EH (cell line): ENCODE measurements around the gene MEGF11.

Experiments used
- DNase-seq: peaks from one replicate; pipeline ENCODE4 v3.0.0-alpha.2; 2015; ENCODE audit warnings: low read depth

Gene MEGF11

GRCh38 chr15:66170042-66170441 lies 83.5 kb downstream of the MEGF11 start:
- no peak for DNase-seq

- DNase-seq, result no peak
These were observed 83.9 kb downstream of the MEGF11 start for GRCh38 chr15:66169625-66170024.

GRCh38 chr15:66169023-66169422 lies 84.5 kb downstream of the MEGF11 start:
- DNase-seq, result no peak

- no peak for DNase-seq
These were observed 85.7 kb downstream of the MEGF11 start for GRCh38 chr15:66167854-66168253.

- DNase-seq, result no peak
These were observed 87.7 kb downstream of the MEGF11 start for GRCh38 chr15:66165856-66166255.

DNA sequence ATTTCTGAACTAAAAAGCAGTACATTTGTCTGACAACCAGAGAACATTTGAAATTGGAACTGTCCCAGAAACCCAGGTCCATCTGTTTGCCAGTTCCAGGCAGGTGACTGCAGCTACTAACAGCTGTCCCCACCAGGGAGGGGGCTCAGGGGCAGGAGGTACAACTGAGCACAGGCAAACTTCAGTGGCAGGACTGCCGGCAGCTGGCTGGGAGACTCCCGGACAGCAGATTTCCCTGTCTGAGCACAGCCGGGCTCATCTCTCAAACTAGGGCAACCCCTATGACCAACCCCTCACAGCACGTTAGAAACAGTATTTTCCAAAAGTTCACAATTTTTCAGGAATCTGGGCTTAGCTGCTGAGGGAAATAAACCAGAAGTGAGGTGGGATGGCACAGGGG lies 88.8 kb downstream of the MEGF11 start:
- DNase-seq, result no peak

DNA sequence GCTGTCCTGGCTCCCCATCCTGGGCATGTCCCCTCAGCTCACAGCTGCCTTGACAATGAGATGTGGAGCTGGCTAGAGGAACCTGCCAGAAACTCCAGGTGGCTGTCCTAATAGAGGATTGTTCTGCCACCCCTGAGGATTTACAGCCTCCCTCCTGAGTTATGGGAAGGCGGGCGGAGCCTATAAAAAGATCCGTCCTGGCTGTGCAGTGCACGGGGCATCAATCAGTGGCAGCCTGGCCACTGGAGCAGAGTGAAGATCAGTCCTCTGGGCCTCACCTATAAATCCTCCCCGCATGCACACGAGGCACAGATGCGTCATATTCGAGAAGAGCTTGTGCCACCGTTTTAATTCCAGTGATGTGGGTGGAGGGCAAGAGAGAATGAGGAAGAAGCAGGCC lies 90.0 kb downstream of the MEGF11 start:
- DNase-seq, result no peak

DNA sequence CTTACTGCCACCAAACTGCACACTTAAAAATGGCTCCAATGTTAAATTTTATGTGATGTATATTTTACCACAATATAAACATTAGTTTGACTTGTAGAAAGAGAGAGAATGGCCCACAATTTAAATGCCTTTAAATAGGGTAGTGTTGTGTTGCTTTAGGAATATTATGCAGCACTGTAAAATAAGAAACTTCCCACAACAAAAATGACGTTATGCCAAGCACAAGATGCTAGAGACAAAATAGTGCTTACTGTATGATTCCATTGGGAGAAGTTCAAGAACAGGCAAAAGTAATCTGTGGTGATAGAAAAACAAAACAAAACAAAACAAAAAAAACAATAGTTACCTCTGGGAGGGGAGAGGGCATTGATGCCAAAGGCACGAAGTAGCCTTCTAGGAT lies 91.3 kb downstream of the MEGF11 start:
- DNase-seq, result no peak

DNA sequence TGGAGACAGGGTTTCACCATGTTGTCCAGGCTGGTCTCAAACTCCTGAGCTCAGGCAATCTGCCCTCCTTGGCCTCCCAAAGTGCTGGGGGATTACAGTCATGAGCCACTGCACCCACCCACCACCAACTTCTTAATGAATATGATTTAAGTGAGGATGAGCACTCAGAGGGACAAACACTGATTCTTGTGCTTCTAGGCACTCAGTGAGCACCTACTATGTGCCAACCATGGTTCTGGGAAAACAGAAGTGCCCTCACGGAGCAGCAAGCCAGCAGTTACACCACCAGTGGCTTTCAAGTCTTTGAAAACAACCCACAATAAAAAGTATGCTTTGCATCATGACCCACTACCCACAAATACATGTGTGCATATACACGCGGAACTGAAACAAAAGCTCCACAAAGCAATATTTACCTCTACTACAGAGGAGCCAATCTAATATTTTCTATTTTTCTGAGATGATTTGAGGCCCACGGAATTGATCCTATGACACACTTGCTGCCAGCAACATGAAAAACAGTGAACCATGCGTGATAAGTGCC lies 91.9 kb downstream of the MEGF11 start:
- no peak for DNase-seq

DNA sequence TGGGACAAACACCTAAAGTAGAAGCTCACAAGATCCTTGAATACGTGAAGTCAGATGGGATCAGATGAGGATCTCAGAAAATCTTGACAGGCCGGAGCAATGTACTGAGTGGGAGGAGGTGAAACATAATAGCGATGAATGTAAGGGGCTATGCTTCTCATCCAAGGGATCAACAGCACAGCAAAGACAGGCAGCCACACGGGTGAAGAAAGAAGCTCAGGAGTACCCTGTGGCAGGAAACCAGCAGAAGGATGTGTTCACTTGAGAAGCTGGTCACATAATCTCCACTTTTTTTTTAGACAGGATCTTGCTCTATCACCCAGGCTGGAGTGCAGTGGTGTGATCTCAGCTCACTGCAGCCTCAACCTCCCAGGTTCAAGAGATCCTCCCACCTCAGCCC lies 92.4 kb downstream of the MEGF11 start:
- no peak for DNase-seq

DNA sequence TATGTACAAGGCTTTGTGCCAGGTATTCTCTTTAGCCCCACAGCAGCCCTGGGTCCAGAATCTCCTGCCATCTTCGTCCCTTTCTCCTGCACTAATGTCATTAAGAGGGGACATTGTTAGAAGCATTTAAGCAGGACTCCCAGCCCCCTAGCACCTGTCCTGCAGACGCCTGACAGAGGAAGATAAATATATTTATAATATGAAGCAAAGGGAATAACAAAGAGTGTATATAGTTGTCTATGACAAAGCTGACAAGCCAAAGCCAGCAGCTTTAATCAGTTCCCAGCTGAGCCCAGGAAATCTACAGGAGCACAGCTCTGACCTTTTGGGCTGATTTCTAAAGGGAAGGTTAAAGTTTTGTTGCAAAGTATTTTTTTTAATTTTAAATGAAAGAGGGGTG lies 96.0 kb downstream of the MEGF11 start:
- no peak for DNase-seq

- no peak for DNase-seq
These were observed 97.1 kb downstream of the MEGF11 start for GRCh38 chr15:66156310-66156975.

DNA sequence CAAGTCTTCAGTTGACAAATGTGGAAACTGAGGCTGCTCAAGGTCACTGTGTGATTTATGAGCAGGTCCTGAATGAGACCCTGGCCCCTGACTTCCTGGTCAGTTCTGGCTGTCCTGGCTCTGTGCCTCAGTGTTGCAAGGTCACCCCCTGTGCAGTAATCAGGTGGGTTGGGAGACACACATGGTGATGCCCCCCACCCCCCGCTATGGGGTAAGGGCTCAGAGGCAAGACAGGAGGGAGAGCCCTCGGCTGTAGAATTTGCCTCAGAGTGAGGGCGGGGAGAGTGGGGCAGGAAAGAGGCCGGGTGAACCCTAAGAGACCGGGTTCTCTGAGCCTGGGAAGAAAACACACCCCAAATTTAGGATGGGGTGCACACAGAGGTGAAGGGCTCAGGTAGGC lies 98.5 kb downstream of the MEGF11 start:
- no peak for DNase-seq

GRCh38 chr15:66154581-66154980 lies 99.0 kb downstream of the MEGF11 start:
- DNase-seq, result no peak

GRCh38 chr15:66153549-66154415 lies 99.8 kb downstream of the MEGF11 start:
- DNase-seq, result no peak

DNA sequence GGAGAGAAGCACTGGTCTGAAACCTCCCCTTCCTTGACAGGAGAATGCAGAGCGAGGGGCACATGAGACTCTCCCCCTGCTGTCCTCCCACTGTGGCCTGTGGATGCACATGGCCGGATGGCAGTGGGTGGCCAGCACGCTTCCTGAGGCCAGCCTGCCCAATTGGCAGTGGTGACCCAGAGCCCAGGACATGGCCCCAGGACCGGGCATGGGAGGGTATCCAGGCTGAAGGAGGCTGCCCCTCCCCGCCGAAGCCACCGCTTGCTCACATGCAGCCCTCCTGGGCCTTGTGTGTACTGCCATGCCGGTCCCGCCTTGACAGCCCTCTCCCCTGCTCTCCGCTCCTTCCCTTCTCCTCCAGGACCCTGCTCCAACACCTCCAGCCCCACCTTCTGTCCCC lies 100.9 kb downstream of the MEGF11 start:
- DNase-seq, result no peak

- no peak for DNase-seq
These were observed 101.7 kb downstream of the MEGF11 start for GRCh38 chr15:66151809-66152208.

DNA sequence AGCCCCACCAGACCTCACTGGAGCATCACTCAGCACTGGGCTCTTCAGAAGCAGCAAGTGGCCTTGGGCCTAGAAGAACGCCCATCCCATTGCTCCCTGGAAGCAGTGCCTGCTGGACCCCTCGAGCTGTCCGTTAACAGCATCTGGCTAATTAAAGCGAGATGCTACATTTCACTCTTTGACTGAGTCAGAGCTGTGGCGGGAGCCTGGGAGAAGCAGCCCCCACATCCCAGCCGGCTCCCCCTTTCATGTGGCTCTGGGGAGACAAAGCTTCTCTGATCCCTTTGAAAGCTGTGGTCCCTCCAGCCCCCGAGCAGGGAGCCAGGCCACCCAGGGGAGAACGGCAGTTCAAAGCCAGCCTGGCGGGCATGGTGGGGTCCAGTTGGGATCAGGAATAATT lies 103.7 kb downstream of the MEGF11 start:
- no peak for DNase-seq

DNA sequence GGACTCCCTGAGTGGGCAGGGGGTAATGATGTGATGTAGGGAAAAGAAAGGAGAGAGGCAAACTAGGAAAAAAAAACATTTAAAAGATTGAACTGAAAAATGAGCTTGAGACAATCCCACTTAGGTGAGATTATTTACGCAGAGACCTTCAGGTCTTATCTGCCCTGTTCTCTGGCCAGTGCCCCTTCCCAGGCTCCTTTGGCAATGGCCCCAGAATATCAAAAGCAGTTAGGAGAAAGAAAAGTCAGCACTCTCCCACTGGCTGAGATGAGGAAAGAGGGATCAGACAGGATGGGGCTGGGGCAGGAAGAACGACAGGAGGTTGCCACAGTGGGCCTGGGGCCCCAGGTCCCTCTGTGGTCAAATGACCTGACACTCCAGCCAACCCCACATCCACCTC lies 105.4 kb downstream of the MEGF11 start:
- no peak for DNase-seq

- DNase-seq, result no peak
These were observed 106.1 kb downstream of the MEGF11 start for GRCh38 chr15:66147440-66147839.

DNA sequence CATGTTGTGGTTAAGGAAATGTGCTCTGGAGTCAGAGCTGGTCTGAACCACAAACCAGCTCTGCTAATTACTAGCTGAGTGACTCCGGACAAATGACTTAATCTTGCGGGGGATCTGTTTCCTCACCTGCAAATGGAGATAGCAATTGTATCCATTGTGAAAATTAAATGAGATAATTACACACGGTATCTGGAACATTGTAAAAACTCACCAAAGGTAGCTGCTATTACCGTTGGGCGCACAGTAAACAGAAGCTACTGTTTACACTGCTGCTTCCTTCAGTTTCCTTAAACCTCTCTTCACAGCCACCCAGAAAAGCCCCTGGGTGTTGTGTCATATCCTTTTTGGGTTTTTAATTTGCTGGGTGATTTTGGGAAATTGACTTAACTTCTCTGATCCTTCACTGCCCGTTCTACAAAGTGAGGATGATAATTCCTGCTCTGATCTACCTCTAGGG lies 107.8 kb downstream of the MEGF11 start:
- DNase-seq, result no peak

- DNase-seq, result no peak
These were observed 108.4 kb downstream of the MEGF11 start for GRCh38 chr15:66144978-66145725.

DNA sequence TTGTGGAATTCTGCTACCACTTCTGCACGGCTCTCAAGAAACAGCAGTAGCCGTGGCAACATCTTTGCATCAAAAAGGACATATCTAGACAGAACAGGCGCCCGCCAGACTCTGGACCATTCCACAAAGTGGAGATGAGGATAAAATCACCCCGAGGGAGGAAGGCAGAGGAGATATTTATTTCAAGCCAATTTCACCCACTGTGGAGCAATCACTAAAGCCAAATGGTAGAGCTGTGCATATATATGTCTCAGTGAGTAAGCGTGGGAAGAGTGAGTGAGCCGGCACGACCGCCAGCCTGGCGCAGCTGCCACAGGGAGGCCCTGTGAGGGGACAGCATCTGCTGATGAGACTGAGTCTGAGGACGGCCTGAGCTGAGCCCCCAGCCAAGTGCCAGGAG lies 111.3 kb downstream of the MEGF11 start:
- DNase-seq, result no peak
